GM19438 (cell line): Measurements from ENCODE around the gene RNF217.
"Not testable (repeated sequence)": the region's sequence is repeated elsewhere in the genome, so short reads cannot be mapped to it uniquely, and the experiment has no call there.

Experiments
- ATAC-seq: cut with Tn5 transposase; IDR thresholded peaks from one replicate; pipeline ENCODE4 v1.9.1; 2021; ENCODE audit warnings: low read depth; ENCODE audit not compliant: unreplicated experiment

RNF217 gene

GRCh38 chr6:125121894-125122293 is 159.7 kb downstream of the RNF217 start:
- no peak for ATAC-seq

GRCh38 chr6:125123051-125123450 is 160.8 kb downstream of the RNF217 start:
- ATAC-seq = no peak

GRCh38 chr6:125123468-125124048 is 161.3 kb downstream of the RNF217 start:
- ATAC-seq = no peak

- no peak for ATAC-seq
These were observed 161.9 kb downstream of the RNF217 start for GRCh38 chr6:125124049-125124669.

- not testable (repeated sequence) for ATAC-seq
These were observed 163.6 kb downstream of the RNF217 start for GRCh38 chr6:125125856-125126255.

GRCh38 chr6:125129354-125129753 is 167.1 kb downstream of the RNF217 start:
- ATAC-seq = no peak

GRCh38 chr6:125132058-125132457 is 169.8 kb downstream of the RNF217 start:
- ATAC-seq = no peak

- no peak for ATAC-seq
These were observed 174.1 kb downstream of the RNF217 start for GRCh38 chr6:125136378-125136777.

- no peak for ATAC-seq
These were observed 175.8 kb downstream of the RNF217 start for GRCh38 chr6:125138083-125138482.

GRCh38 chr6:125140808-125141207 is 178.6 kb downstream of the RNF217 start:
- ATAC-seq = no peak
